Lower leg skin (tissue), 4 donors: Measurements from ENCODE around the gene TSPOAP1. TPM values are rescaled to one million over a fixed set of nuclear protein-coding genes. Genes with fewer than 3 reads are reported as not detected.
A peak's percentile ranks its signal among the peaks of the same experiment; 100 is the strongest.

Source experiments
- DNase-seq, 2 donors: peaks; one replicate each; pipeline ENCODE4 v3.0.0-alpha.2; 2019; ENCODE audit warnings: low spot score in 2 of 2
- H3K4me3 ChIP-seq: fragments of 200-600 bp; sonication (generic); 2 replicates; pipeline ENCODE4 v1.5.1; 2017; ENCODE audit warnings: mild to moderate bottlenecking, low read depth; ENCODE audit not compliant: poor library complexity, severe bottlenecking
- CTCF ChIP-seq, 3 donors: fragments of 450-650 bp; IDR thresholded peaks; one replicate each; pipeline ENCODE4 v1.5.1; 2016; ENCODE audit warnings: antibody characterized with exemption in 3 of 3, mild to moderate bottlenecking in 3 of 3, moderate library complexity in 2 of 3
- POLR2A ChIP-seq, 2 donors: fragments of 450-650 bp; IDR thresholded peaks; one replicate each; pipeline ENCODE4 v1.6.1; 2016 to 2017; ENCODE audit warnings: antibody characterized with exemption in 2 of 2, mild to moderate bottlenecking in 1 of 2, moderate library complexity in 1 of 2
- WGBS, 2 donors: methylation state at CpG; one replicate each; pipeline ENCODE4 v1.1.5; 2018; 5-methylcytosine and 5-hydroxymethylcytosine counted together
- intact Hi-C: fragments of 100-400 bp; cut with DNase I; formaldehyde crosslinking; loops from one replicate; pipeline ENCODE4 v1.15.0; 2023; ENCODE audit warnings: low total_unique reads
- total RNA-seq, 4 donors: library from RNA; depleted of rRNA; stranded (reverse); fragments of >200 nt; gene quantifications; one replicate each; pipeline ENCODE4 v1.1.0, GENCODE V29; 2016

TSPOAP1 gene
- total RNA-seq, 4 donors from 2014 or later = 8.2 to 18.3 (median 8.8) TPM

GRCh38 chr17:58277802-58278595 lies 50.6 kb downstream of the TSPOAP1 start:
- DNase-seq = no peak
- no peak for TF ChIP-seq POLR2A (IDR thresholded peaks at IDR 0.05)
- TF ChIP-seq CTCF (IDR thresholded peaks at IDR 0.05) = no peak
- no peak overlapping the region for H3K4me3 ChIP-seq
- intact Hi-C loops = no loop called here
- WGBS, 2 donors = 88 to 89% methylated on average over 36 of the region's 36 CpGs

- no peak for DNase-seq
- WGBS, 2 donors = 60 to 61% methylated on average over 5 of the region's 5 CpGs
- intact Hi-C loops = no loop called here
- H3K4me3 ChIP-seq = no peak overlapping the region
- TF ChIP-seq POLR2A (IDR thresholded peaks at IDR 0.05) = no peak
- TF ChIP-seq CTCF (IDR thresholded peaks at IDR 0.05) = no peak
These were observed 51.3 kb downstream of the TSPOAP1 start for GRCh38 chr17:58277107-58277801.

GRCh38 chr17:58276423-58276822 lies 52.2 kb downstream of the TSPOAP1 start:
- intact Hi-C loops = no loop called here
- H3K4me3 ChIP-seq = no peak overlapping the region
- no peak for TF ChIP-seq POLR2A (IDR thresholded peaks at IDR 0.05)
- no peak for TF ChIP-seq CTCF (IDR thresholded peaks at IDR 0.05)
- no peak for DNase-seq
- 53 to 55% methylated on average over 2 of the region's 2 CpGs for WGBS, 2 donors

GRCh38 chr17:58275417-58275816 lies 53.2 kb downstream of the TSPOAP1 start:
- WGBS, 2 donors = 84 to 87% methylated on average over 10 of the region's 10 CpGs
- intact Hi-C loops = no loop called here
- H3K4me3 ChIP-seq = no peak overlapping the region
- peak in 1 of 2 donors; percentile 52 for DNase-seq
- TF ChIP-seq CTCF (IDR thresholded peaks at IDR 0.05) (no peak), POLR2A (IDR thresholded peaks at IDR 0.05) (no peak)

GRCh38 chr17:58273453-58274104 lies 55.0 kb downstream of the TSPOAP1 start:
- peak in 1 of 2 donors; percentile 66 for DNase-seq
- TF ChIP-seq POLR2A (IDR thresholded peaks at IDR 0.05) (no peak), CTCF (IDR thresholded peaks at IDR 0.05) (no peak)
- intact Hi-C loops = no loop called here
- 76 to 77% methylated on average over 15 of the region's 15 CpGs for WGBS, 2 donors
- no peak overlapping the region for H3K4me3 ChIP-seq
